NCI-H2171 treated with DMSO at 0.1 percent for 48 hours (cell line): Measurements from ENCODE around the gene PAX3.

ENCODE experiments used
- DNase-seq: peaks from one replicate; lab custom pipeline; 2025; lab: John Stamatoyannopoulos, UW

PAX3 gene

DNA sequence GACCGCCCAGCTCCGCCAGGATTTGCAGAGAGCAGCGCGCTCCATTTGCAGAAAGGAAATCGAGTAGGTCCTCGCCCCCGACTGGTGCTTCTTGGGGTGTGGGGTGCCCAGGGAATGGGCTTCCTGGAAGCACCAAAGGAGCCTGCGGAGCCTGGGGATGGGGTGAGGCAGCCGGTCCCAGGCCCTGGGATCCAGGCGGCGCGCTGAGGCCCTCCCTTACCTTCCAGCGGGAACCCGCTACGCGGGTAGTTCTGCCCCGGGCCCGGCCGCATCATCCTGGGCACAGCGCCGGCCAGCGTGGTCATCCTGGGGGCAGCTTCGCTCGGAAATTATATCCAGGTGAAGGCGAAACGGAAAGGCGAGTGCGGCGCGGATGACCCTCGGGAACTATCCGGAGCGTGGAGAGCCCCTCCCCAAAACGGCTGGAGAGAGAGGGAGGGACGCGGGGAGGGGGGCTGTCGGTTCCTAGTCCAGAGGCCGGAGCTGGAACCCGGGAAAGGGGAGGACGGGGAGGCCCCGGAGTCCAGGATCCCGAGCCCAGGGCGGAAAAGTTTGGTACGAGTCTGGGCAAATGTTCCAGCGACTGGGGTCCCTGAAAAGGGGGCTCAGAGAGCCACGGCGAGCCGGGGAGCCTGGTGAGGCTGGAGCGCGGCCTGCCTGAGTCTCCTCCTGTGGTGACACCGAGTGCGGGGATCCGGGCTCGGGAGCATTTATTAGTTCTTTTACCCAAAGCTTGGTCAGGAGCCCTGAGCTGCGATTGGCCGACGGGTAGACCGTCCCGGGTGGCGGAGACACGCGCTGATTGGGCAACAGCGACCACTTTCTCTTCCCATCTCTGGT is at the start of gene PAX3:
PAX3 (minus strand) TSS at position 688 of the 840 bp plus-strand sequence; CDS start at position 305, 383 bp downstream.
- DNase-seq: no peak

DNA sequence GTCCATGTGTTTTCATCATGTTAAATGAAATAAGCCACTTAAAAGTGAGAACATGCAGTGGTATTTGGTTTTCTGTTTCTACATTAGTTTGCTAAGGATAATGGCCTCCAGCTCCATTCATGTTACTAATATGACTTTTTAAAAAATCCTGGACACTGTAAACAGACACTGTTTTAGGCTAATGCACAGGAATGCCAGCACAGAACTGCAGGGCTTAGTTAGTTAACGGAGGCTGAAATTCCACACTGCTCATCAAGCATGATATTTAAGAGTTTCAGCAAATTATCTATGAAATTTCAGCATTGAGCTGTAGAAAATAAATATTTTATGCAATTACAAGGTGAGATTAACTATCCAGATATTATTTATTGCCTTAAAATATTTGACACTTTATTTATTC is 42.5 kb upstream of the PAX3 start:
- no peak for DNase-seq

DNA sequence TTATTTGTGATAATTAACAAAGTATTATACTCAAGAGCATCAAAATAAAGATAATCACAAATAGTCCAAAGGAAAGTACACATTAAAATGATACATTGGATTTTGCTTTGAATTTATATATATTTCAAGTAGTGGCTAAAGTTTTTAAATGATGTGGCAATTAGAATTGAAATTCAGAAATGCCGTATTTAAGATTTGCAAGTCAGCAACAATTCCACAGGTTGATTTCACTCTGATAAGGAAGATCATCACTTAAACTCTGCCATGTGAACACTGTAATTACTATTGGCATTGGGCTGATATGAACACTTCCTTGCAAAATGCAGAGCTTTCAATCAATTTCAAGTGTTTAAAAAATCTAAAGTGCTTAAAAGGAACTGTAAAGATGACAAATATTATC is 39.6 kb upstream of the PAX3 start:
- DNase-seq: no peak

DNA sequence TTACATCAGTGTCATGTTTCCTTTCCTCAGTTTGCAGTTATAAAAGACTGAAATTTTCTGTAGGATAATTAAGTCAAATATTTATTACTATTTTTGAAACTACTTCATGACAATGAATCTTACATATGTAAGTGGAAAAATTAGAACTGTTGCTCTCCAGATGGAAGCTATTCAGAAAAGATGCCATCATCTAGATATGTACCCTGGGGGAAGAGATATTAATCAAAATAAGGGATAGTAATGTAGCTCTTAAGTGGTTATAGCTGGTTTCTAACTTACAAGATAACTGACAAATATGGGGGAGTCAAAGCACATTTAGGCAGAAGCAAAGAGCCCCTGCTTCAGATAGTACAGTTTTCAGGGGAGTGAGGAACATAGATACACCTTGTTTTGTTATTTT is 38.1 kb upstream of the PAX3 start:
- DNase-seq: no peak

DNA sequence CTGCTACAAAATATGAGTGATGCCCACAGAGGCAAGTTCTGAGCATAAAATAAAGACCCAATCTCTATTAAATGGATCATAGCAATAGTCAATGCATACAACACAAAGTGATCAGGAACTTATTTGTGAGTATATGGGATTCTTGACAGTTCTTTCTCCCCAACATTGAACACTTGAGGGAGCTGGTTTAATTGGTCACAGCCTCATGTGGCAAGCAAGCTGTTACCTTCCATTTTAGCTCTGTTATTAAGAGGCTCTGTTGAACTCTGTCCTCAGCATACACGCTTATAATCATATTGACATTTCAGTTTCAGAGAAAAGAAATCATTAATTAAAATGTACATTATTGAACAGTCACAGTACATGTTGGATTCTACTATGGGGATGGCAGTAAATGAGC is 37.6 kb upstream of the PAX3 start:
- DNase-seq: no peak

DNA sequence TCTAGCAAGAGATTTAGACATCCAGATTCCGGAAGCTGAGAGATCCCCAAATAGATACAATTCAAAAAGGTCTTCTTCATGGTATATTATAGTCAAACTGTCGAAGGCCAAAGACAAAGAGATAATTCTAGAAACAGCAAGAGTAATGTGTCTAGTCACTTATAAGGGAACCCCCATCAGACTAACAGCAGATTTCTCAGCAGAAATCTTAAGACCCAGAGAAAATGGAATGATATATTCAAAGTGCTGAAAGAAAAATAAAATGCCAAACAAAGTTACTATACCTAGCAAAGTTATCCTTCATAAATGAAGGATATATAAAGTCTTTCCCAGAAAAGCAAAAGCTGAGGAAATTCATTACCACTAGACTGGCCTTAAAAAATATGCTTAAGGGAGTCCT is 36.1 kb upstream of the PAX3 start:
- no peak for DNase-seq

DNA sequence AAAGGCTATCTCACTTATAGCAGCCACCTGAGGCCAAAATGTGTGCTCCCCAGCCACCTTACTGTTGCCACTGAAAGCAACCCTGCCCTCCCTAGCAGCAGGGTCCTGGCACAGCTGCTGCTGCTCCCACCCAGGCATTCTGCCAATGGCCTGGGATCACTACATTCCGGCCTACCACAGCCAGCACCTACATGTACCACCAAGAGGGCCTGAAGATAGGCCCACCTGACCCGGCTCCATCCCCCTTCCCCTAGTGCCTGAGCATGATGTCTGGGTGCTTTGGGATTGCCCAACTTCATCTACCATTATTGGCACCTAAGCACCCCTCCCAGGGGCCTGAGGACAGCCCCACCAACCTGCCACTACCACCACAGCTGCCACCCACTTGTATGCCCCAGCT is 34.6 kb upstream of the PAX3 start:
- DNase-seq: no peak

DNA sequence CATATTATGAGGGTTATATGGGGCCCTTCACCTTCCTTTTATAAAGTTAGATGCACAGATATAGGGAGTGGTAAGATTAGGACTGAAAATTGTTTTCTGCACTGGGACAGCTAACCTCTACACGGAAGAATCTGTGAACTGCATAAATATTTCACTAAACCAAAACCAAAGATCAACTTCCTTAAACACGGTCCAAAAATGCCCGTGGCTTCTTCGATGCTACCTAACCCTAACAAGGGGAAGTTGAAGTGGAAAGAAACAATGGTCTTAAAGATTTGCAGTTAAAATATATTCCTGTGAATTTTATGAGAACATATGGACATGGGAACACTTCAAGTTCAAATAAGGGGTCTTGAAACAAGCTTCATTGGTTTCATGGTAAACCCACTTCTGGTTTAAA is 33.3 kb upstream of the PAX3 start:
- DNase-seq: no peak

DNA sequence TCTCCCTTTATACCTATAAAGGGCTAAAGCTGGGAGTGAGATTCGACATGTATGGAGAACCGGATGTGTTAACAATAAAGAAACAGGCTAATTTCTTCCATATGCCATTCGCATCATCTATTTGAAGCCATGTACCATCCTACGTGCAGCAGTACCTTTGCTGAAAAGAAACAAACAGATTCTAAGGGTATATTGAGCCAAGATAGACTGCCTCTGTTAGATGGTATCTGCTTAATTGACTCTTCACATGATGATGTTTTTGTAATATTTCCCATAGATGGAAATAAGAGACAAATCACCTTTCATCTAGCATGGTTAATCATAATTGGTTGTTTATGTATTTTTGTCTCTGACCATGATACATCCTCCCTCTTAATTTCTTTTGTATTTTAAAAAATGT is 32.1 kb upstream of the PAX3 start:
- no peak for DNase-seq

DNA sequence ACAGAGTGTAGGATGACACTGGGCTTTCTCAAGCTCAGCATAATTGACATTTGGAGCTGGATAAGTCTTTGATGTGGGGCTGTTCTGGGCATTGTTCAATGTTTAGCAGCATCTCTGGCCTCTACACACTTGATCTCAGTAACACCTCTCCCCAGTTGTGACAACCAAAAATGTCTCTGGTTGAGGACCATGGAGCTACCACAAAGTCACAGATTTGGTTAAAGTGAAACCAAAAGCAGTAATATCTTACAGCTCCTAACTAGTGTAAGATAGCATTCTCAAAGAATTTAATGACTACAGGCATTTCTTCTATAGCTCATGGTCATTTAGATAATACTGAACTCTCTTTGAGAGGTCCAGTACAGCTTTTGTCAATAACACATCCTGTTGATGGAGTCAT is 23.4 kb upstream of the PAX3 start:
- no peak for DNase-seq

DNA sequence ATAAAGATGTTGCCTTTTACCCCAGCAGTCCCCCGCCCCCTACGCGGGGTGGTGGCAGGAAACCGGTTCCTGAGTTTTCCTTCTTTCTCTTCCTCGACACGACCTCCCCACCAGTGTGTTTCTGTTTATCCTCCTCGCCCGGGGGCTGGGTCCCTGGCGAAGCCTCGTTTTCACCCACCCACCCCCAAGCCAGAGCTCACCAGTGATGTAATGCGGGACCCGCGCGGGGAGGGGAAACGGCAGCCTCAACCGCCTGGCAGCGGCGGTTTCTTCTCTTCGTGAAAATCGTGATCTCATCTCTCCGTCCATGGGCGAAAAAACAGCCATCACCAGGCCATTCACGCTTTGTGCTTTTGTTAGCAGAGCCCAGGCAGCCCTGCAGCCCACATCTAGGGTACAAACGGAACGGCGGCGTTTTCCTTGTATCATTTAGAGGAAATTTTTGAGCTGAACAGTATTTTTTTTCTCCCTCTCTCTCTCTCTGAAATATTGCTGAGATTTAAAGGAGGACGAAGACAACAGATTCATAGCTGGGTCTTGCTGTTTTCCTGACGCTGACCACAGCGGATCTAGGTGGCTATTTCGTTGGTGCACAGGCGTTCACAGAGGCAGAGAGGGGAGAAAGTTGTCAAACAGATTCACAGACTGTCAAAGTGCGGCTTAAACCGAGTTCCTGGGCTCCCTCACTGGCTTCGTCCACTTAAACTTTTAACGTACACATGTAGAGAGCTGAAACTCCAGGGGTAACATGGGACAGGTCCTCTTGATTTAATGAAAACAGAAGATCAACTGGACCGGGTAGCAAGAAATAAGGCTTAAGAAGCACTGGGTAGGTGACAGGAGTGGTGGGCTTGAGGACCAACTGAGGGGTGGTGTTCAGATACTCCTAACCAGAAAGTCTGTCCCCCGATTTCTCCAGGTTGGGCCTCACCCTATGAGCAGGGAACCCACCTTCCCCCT is 21.9 kb upstream of the PAX3 start:
- DNase-seq: no peak

DNA sequence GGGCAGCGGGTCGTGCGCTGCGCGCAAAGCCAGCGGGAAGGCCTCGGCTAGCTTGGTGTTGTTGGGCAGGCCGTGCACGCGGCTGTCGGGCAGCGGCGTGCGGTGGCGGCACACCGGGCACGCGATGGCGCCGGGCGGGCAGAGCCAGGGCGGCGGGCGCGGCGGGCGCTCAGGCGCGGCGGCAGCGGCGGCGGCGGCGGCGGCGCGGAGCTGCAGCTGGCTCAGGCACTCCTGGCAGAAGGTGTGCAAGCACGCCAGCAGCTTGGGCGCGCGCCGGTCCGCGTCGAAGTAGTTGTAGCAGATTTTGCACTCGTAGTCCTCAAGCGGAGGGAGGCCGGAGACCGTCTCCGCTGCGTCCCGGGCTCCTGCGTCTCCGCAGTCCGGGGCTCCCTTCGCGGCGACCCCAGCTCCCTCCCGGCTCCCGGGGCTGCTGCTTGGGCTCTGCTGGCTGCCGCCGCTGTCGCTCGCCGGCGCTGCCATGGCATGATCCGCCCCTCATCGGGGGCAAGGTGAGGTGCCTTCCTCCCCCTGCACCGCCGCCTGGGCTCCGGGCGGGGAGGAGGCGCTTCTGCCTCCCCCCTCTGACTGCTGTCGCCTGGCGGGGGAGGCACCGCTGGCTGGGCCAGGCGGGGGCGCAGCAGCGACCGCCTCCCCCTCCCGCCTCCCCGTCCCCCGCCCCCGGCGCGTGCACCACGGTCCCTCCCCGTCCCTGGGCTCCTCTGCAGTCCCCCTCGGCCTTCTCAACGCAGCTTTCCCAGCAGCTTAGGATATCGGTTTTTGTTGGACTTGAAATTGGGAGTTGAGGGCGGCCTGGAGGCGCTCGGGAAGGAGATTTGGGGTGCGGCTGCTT is 21.0 kb upstream of the PAX3 start:
- DNase-seq: peak; percentile 59

DNA sequence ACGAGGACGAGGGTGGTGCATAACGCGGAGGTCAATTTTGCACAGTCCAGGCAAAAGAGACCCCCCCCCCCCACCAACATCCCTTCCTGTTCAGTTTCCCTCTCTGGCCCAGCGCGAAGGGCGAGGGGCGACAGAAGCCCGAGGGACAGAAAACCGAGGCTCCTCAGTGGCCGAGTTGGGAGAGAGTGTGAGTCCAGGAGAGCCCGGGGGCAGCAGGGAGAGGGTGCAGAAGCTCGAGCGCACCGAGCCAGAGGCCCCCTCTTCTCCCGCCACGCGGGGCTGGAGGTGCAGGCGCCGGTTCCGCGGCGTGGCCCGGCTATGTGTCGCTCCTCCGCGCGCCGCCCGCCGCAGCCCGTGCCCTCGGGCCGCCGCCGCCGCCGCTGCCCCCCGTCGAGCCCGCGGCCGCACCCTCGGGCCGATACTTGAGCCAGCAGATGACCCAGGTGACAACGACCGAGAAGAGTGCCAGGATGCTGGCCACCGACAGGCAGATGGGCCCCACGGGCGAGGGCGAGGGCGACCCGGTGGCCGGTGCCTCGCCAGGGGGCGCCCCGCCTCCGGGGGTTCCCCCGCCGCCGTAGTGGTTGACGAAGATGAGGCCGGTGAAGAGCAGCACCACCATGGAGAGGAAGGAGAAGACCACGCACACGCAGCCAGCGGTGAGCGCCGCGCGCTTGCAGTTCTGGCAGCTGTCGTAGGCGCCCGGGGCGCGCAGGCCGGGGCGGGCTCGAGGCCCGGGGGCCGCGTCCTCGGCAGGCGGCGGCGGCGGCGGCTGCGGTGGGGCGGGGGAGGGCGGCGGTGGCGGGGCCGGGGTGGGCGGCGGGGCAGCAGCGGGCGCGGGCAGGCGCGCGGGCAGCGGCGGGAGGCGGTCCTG is 20.2 kb upstream of the PAX3 start:
- DNase-seq: peak; percentile 60

DNA sequence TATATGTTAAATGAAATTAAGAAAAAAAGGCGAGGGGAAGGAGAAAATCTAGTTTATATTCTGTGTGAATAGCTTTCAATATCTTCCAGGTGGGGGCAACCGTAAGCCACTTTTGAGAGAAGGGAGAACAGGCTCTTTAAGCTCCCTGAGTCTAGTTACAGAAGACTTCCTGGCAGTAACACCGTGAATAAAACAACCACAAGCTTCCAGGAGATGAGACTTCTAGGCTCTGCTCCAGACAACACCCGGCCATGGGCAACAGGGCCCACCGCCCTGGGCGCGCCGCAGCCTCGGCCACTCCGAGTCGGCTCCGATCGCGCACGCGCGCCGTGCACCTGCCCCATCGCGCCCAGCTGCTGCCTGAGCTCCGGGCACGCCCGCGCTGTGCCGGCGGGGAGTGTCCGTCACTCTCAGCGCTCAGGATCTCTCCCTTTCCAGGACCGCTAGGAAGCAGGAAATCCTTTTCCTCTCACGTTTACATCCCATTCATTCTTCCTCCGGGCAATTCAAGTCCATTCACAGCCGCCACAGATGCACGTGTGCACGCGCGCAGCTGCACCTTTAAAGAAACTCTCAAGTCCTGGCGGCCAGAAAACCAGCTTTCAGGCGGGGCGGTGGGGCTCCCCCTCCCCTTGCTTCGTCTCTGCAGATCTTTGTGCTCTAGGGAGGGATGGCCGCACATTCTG is 19.4 kb upstream of the PAX3 start:
- DNase-seq: peak; percentile 85

DNA sequence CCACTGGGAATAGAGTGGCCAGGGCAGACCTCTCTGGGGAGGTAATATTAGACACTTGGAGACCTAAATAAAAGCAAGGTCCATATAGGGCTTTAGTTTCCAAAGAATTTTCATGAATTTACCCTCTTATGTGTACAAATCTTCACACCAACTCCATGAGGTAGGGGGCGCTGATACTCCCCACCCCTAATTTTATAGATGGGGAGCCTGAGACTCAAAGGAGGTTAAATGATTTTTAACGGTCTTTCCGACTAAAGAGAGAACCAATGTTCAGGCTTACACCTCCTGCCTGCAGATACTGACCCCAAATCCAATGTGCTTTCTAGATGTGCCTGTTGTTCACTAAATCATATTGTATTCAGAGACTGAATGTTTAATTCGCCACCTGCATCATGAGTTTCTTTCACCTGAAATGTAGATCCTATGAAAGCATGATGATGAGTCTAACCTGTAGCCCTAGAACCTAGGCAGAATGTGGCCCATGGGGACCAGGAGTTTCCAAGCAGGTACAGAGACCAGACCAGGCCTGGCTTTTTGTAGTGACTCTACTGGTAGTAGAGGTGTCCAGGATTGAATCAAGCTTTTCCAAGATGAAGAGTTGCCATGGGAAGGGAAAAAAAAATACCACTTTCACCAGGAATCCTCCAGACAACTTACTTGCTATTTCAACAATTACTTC is 16.8 kb upstream of the PAX3 start:
- DNase-seq: no peak

DNA sequence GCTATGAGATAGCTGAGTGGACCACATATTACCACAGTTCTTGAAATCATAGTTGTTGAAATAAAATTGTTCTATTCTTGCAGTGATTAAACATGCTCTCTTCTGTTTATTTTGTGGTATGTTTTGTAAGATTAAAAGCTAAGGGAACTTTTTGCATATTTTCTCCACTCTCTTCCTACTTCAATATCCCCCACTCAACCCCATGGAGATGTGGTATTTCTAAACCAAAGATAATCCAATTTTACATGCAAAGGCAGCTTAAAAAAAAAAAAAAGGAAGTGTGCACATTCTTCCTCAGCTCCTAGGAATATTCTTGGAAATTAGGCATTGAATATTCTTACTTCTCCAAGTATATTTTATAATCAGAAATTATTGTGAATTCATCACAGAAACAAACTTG is 15.0 kb upstream of the PAX3 start:
- DNase-seq: no peak

DNA sequence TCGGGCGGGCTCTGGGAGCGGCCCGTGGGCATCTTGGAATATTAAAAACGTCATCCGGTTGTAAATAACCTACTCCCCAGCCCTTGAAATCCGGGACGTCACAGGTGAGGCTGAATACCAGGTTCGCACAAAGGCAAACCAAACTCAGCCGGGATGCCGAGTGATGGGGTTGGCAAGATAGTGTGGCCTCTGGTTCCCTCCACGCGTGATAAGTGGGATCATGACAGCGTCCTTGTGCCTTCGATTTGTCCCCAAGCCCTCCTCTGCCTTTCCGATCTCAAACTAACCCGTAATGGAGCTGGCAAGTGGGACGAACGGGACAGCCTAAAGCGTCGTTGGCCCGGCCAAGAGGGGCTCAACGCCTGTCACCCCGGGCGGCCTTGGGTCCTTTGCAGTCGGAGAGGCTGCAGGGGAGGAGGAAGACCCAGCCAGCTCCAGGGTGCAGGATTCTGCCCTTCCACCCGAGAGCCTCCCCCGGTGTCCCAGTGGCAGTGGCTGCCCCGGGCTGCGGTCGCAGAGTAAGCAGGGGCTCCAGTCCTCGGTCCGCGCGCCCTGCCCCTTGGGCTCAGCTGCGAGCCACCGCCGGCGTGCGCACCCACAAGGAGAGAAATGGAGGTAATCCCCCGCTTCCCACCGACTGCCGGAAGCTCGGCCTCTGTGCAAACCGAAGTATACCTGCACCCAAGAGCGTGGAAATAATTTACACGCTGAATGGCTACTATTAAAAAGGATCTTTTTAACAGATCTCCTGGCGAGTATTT is 13.4 kb upstream of the PAX3 start:
- DNase-seq: no peak

DNA sequence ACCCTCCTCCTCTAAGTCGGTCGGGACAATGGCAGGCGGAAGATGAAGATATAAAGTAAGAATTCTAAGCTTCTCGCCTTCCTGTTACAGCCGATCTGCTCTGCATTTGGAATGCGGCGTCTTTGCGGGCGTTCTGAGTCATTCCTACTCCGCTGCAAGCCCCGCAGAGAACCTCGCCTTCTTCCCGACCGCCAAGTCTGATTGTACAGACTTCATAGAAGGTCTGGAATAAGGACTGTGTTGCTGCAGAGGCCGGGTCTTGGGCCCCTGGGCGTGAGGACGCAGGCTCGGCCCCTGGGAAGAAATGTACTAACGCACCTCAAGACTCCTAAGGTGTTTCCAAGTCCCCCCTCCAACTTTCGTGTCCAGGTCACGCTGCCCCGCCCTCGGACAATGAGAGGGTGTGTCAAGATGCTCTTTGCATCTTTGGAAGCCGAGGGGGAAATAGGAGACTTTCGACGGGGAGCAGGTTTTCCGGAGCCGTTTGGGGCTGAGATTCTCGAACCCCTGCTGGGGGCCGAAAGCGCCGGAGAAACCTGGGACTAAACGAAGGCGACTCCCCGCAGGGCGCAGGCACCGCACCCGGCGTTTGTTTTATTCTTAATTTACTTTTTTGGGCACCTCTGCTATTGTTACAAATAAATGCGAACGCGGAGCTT is 12.7 kb upstream of the PAX3 start:
- DNase-seq: no peak
